Suprapubic skin (tissue), 4 donors: ENCODE measurements around the gene MOB3A. TPM values are rescaled to one million over a fixed set of nuclear protein-coding genes. Genes with fewer than 3 reads are reported as not detected.

Source experiments
- DNase-seq, 2 donors: peaks; one replicate each; pipeline ENCODE4 v3.0.0-alpha.2; 2019; ENCODE audit warnings: low spot score in 2 of 2
- H3K27ac ChIP-seq: fragments of 200-600 bp; sonication (generic); one replicate; pipeline ENCODE4 v1.5.1; 2019
- H3K27me3 ChIP-seq: fragments of 200-600 bp; sonication (generic); one replicate; pipeline ENCODE4 v1.5.1; 2019
- H3K36me3 ChIP-seq: fragments of 200-600 bp; sonication (generic); one replicate; pipeline ENCODE4 v1.5.1; 2019
- H3K4me1 ChIP-seq: fragments of 200-600 bp; sonication (generic); one replicate; pipeline ENCODE4 v1.5.1; 2019
- H3K4me3 ChIP-seq: fragments of 200-600 bp; sonication (generic); one replicate; pipeline ENCODE4 v1.5.1; 2019; ENCODE audit warnings: mild to moderate bottlenecking
- H3K9me3 ChIP-seq: fragments of 200-600 bp; sonication (generic); one replicate; pipeline ENCODE4 v1.5.1; 2019
- CTCF ChIP-seq, 2 donors: fragments of 200-600 bp in 1 of 2; fragments of 450-650 bp in 1 of 2; sonication (generic) in 1 of 2; IDR thresholded peaks; one replicate each; pipeline ENCODE4 v1.5.1; 2016 to 2019; ENCODE audit warnings: antibody characterized with exemption in 2 of 2, mild to moderate bottlenecking in 1 of 2, moderate library complexity in 1 of 2
- EP300 ChIP-seq: sonication (generic); formaldehyde crosslinking; IDR thresholded peaks from one replicate; pipeline ENCODE4 v1.6.1; 2017; ENCODE audit warnings: antibody characterized with exemption
- POLR2A ChIP-seq, 2 donors: fragments of 450-650 bp; IDR thresholded peaks; one replicate each; pipeline ENCODE4 v1.6.1; 2017; ENCODE audit warnings: antibody characterized with exemption in 2 of 2, mild to moderate bottlenecking in 2 of 2, moderate library complexity in 2 of 2
- POLR2AphosphoS5 ChIP-seq, 3 donors: sonication (generic); formaldehyde crosslinking; IDR thresholded peaks; one replicate each; pipeline ENCODE4 v1.6.1; 2017; ENCODE audit warnings: antibody characterized with exemption in 3 of 3
- WGBS: methylation state at CpG from one replicate; pipeline ENCODE4 v1.1.5; 2018; 5-methylcytosine and 5-hydroxymethylcytosine counted together
- total RNA-seq, 4 donors: library from RNA; depleted of rRNA; stranded (reverse); fragments of >200 nt; gene quantifications; one replicate each; pipeline ENCODE4 v1.1.0, GENCODE V29; 2016

Gene MOB3A
- total RNA-seq, 4 donors from 2014 or later = 23.7 to 29.4 (median 28.1) TPM

GRCh38 chr19:2055931-2056836 is 39.9 kb downstream of the MOB3A start:
- Histone ChIP-seq H3K27ac (peak overlapping the region; percentile 91), H3K4me1 (peaks cover 96% of the 10 kb centered on the region), H3K4me3 (peak overlapping the region; percentile 44), H3K36me3 (no peaks in the 10 kb centered on the region), H3K9me3 (no peaks in the 10 kb centered on the region), H3K27me3 (no peaks in the 10 kb centered on the region)
- TF ChIP-seq CTCF (IDR thresholded peaks at IDR 0.05) (no peak), POLR2A (IDR thresholded peaks at IDR 0.05) (no peak), EP300 (no peak), POLR2AphosphoS5 (IDR thresholded peaks at IDR 0.05) (no peak)
- peak in 1 of 2 donors; percentile 78 for DNase-seq
- WGBS = 3% methylated on average over 6 of the region's 22 CpGs

- H3K9me3 ChIP-seq = no peaks in the 10 kb centered on the region
- H3K36me3 ChIP-seq = no peaks in the 10 kb centered on the region
- TF ChIP-seq CTCF (IDR thresholded peaks at IDR 0.05) (no peak), POLR2A (IDR thresholded peaks at IDR 0.05) (no peak), POLR2AphosphoS5 (IDR thresholded peaks at IDR 0.05) (no peak), EP300 (no peak)
- H3K27ac ChIP-seq = no peak overlapping the region
- H3K4me1 ChIP-seq = peaks cover 83% of the 10 kb centered on the region
- no peak overlapping the region for H3K4me3 ChIP-seq
- no peaks in the 10 kb centered on the region for H3K27me3 ChIP-seq
- DNase-seq = peak in 1 of 2 donors; percentile 65
- 55% methylated on average over 7 of the region's 8 CpGs for WGBS
Measured at GRCh38 chr19:2054763-2055162, 41.4 kb downstream of the MOB3A start.

- H3K9me3 ChIP-seq = no peaks in the 10 kb centered on the region
- H3K4me3 ChIP-seq = no peak overlapping the region
- TF ChIP-seq POLR2A (IDR thresholded peaks at IDR 0.05) (no peak), EP300 (no peak), POLR2AphosphoS5 (IDR thresholded peaks at IDR 0.05) (peak in 1 of 3 donors; percentile 18), CTCF (IDR thresholded peaks at IDR 0.05) (no peak)
- DNase-seq = peak; percentile 73 to 79
- 77% methylated on average over 23 of the region's 24 CpGs for WGBS
- no peaks in the 10 kb centered on the region for H3K27me3 ChIP-seq
- H3K27ac ChIP-seq = no peak overlapping the region
- H3K36me3 ChIP-seq = peaks cover under 1% of the 10 kb centered on the region
- H3K4me1 ChIP-seq = peaks cover 83% of the 10 kb centered on the region
Measured at GRCh38 chr19:2053601-2054389, 42.3 kb downstream of the MOB3A start.

GRCh38 chr19:2051773-2052704 is 44.1 kb downstream of the MOB3A start:
- Histone ChIP-seq H3K4me3 (peak overlapping the region; percentile 85), H3K27me3 (no peaks in the 10 kb centered on the region), H3K36me3 (peaks cover 4% of the 10 kb centered on the region), H3K27ac (peak overlapping the region; percentile 93), H3K9me3 (no peaks in the 10 kb centered on the region), H3K4me1 (peaks cover 83% of the 10 kb centered on the region)
- TF ChIP-seq EP300 = no peak
- no peak for TF ChIP-seq POLR2AphosphoS5 (IDR thresholded peaks at IDR 0.05)
- TF ChIP-seq POLR2A (IDR thresholded peaks at IDR 0.05) = no peak
- TF ChIP-seq CTCF (IDR thresholded peaks at IDR 0.05) = no peak
- WGBS = 30% methylated on average over 15 of the region's 18 CpGs
- DNase-seq = peak; percentile 79 to 83
